IMR-90 (cell line): Measurements from ENCODE around the gene SLC24A3. TPM values are rescaled to one million over a fixed set of nuclear protein-coding genes. Genes with fewer than 3 reads are reported as not detected.

Experiments used
- ATAC-seq: fragments of 200-7000 bp; cut with Tn5 transposase; 2 replicates; pipeline ENCODE4 v1.9.1; 2020; ENCODE audit warnings: low read depth, mild to moderate bottlenecking, moderate library complexity
- BruUV-seq: library from RNA; stranded (reverse); fragments of 400-500 nt; replicated peaks from 2 replicates; lab custom pipeline; 2021; lab: Mats Ljungman, UMichigan
- CTCF ChIA-PET: fragments of 300-600 bp; formaldehyde crosslinking; extraction: SDS; loops from one replicate; lab custom pipeline; 2021; ENCODE audit warnings: antibody characterized with exemption; lab: Yijun Ruan, JAX
- POLR2A ChIA-PET: fragments of 300-600 bp; sonication (Branson Sonifier 250); formaldehyde crosslinking; loops from one replicate; lab custom pipeline; 2022; ENCODE audit warnings: antibody characterized with exemption; ENCODE audit not compliant: unreplicated experiment; lab: Charles Lee
- DNase-seq: peaks from one replicate; pipeline ENCODE4 v3.0.0; 2013
- H2AFZ ChIP-seq: replicated peaks from 2 replicates; pipeline ENCODE3; 2013; ENCODE audit warnings: low read length, mild to moderate bottlenecking; ENCODE audit not compliant: poor library complexity
- H2AK5ac ChIP-seq: 2 replicates; pipeline ENCODE4 v1.6.1; 2013; ENCODE audit warnings: low read depth, low read length, inconsistent platforms
- H2AK9ac ChIP-seq: replicated peaks from 2 replicates; pipeline ENCODE3; 2013; ENCODE audit warnings: mild to moderate bottlenecking, low read depth, low read length, moderate library complexity; ENCODE audit not compliant: poor library complexity
- H2BK120ac ChIP-seq: 2 replicates; pipeline ENCODE4 v1.6.1; 2013; ENCODE audit warnings: low read depth, low read length, inconsistent platforms
- H2BK15ac ChIP-seq: 3 replicates; pipeline ENCODE4 v1.6.1; 2013; ENCODE audit warnings: low read depth, low read length, inconsistent platforms
- H2BK20ac ChIP-seq: 2 replicates; pipeline ENCODE4 v1.6.1; 2013; ENCODE audit warnings: low read depth, mild to moderate bottlenecking, inconsistent platforms, low read length, moderate library complexity
- H2BK5ac ChIP-seq: 2 replicates; pipeline ENCODE4 v1.6.1; 2013; ENCODE audit warnings: mild to moderate bottlenecking, low read depth, low read length, inconsistent platforms; ENCODE audit not compliant: poor library complexity, severe bottlenecking
- H3K14ac ChIP-seq: replicated peaks from 2 replicates; pipeline ENCODE4 v1.6.1; 2013; ENCODE audit warnings: low read depth, low read length, inconsistent platforms
- H3K18ac ChIP-seq: 2 replicates; pipeline ENCODE4 v1.6.1; 2013; ENCODE audit warnings: low read depth, low read length, control low read depth
- H3K23ac ChIP-seq: 2 replicates; pipeline ENCODE4 v1.6.1; 2013; ENCODE audit warnings: low read depth, low read length, inconsistent platforms
- H3K27ac ChIP-seq: 2 replicates; pipeline ENCODE4 v1.5.1; 2013; ENCODE audit warnings: mild to moderate bottlenecking, control low read depth, low read length; ENCODE audit not compliant: insufficient read depth
- H3K27me3 ChIP-seq: 2 replicates; pipeline ENCODE4 v1.6.1; 2013; ENCODE audit warnings: low read length; ENCODE audit not compliant: control insufficient read depth, insufficient read depth
- H3K36me3 ChIP-seq: 2 replicates; pipeline ENCODE4 v1.6.1; 2013; ENCODE audit warnings: low read length, mixed read lengths; ENCODE audit not compliant: control insufficient read depth, insufficient read depth
- H3K4ac ChIP-seq: 2 replicates; pipeline ENCODE4 v1.6.1; 2013; ENCODE audit warnings: low read depth, low read length, inconsistent platforms
- H3K4me1 ChIP-seq: 2 replicates; pipeline ENCODE4 v1.6.1; 2013; ENCODE audit warnings: low read length, mixed read lengths; ENCODE audit not compliant: control insufficient read depth, insufficient read depth
- H3K4me2 ChIP-seq: 2 replicates; pipeline ENCODE4 v1.6.1; 2013; ENCODE audit warnings: low read depth, mild to moderate bottlenecking, control low read depth, low read length, moderate library complexity
- H3K4me3 ChIP-seq: 2 replicates; pipeline ENCODE4 v1.5.1; 2013; ENCODE audit warnings: low read depth, mild to moderate bottlenecking, control low read depth, low read length, moderate library complexity; ENCODE audit not compliant: insufficient read depth
- H3K56ac ChIP-seq: 2 replicates; pipeline ENCODE4 v1.6.1; 2013; ENCODE audit warnings: low read length, inconsistent platforms; ENCODE audit not compliant: insufficient read depth; ENCODE audit errors: extremely low read depth
- H3K79me1 ChIP-seq, 2 experiments: 2 replicates each; pipeline ENCODE4 v1.6.1; 2013; ENCODE audit warnings: low read length in 2 of 2, inconsistent platforms in 1 of 2, low read depth in 1 of 2
- H3K9ac ChIP-seq: 2 replicates; pipeline ENCODE4 v1.6.1; 2013; ENCODE audit warnings: low read depth, low read length, control low read depth
- H3K9me1 ChIP-seq: 2 replicates; pipeline ENCODE4 v1.6.1; 2013; ENCODE audit warnings: low read length, inconsistent platforms; ENCODE audit not compliant: insufficient read depth
- H3K9me3 ChIP-seq: 2 replicates; pipeline ENCODE4 v1.6.1; 2013; ENCODE audit warnings: low read length; ENCODE audit not compliant: control insufficient read depth, insufficient read depth
- H4K20me1 ChIP-seq: 2 replicates; pipeline ENCODE4 v1.6.1; 2013; ENCODE audit warnings: low read length, inconsistent platforms; ENCODE audit not compliant: insufficient read depth
- H4K5ac ChIP-seq: 2 replicates; pipeline ENCODE4 v1.6.1; 2013; ENCODE audit warnings: mild to moderate bottlenecking, low read depth, low read length, control low read depth
- H4K8ac ChIP-seq, 2 experiments: 2 replicates each; pipeline ENCODE4 v1.6.1; 2013; ENCODE audit warnings: low read depth in 2 of 2, low read length in 2 of 2, control low read depth in 1 of 2, inconsistent platforms in 1 of 2
- H4K91ac ChIP-seq: 2 replicates; pipeline ENCODE4 v1.6.1; 2013; ENCODE audit warnings: low read depth, low read length, inconsistent platforms; ENCODE audit not compliant: insufficient read depth
- BHLHE40 ChIP-seq: fragments of 150-350 bp; IDR thresholded peaks from 2 replicates; pipeline ENCODE4 v1.6.1; 2016; ENCODE audit warnings: mild to moderate bottlenecking, low read depth, low read length
- CEBPB ChIP-seq: IDR thresholded peaks from 2 replicates; pipeline ENCODE4 v1.6.1; 2012; ENCODE audit warnings: low read depth, low read length, improper control_type of control experiment
- CHD1 ChIP-seq: IDR thresholded peaks from 2 replicates; pipeline ENCODE4 v1.6.1; 2012; ENCODE audit warnings: low read depth, low read length, improper control_type of control experiment
- CTCF ChIP-seq: conservative IDR thresholded peaks from 2 replicates; pipeline ENCODE4 v1.5.1; 2012; ENCODE audit warnings: mild to moderate bottlenecking, low read depth, low read length, improper control_type of control experiment
- ELK1 ChIP-seq: fragments of 150-350 bp; IDR thresholded peaks from 2 replicates; pipeline ENCODE4 v1.6.1; 2016; ENCODE audit warnings: low read depth, mild to moderate bottlenecking, low read length, moderate library complexity, borderline replicate concordance
- FOS ChIP-seq: fragments of 150-350 bp; IDR thresholded peaks from 2 replicates; pipeline ENCODE4 v1.6.1; 2016; ENCODE audit warnings: low read depth, low read length
- MAFK ChIP-seq: IDR thresholded peaks from 2 replicates; pipeline ENCODE4 v1.6.1; 2012; ENCODE audit warnings: low read depth, low read length, improper control_type of control experiment
- MAZ ChIP-seq: IDR thresholded peaks from 2 replicates; pipeline ENCODE4 v1.6.1; 2012; ENCODE audit warnings: low read depth, mild to moderate bottlenecking, low read length, improper control_type of control experiment, moderate library complexity, borderline replicate concordance
- NFE2L2 ChIP-seq: fragments of 150-350 bp; IDR thresholded peaks from 2 replicates; pipeline ENCODE4 v1.6.1; 2016; ENCODE audit warnings: low read depth, mild to moderate bottlenecking, low read length
- RAD21 ChIP-seq: IDR thresholded peaks from 2 replicates; pipeline ENCODE4 v1.6.1; 2012; ENCODE audit warnings: low read length, improper control_type of control experiment
- RCOR1 ChIP-seq: IDR thresholded peaks from 2 replicates; pipeline ENCODE4 v1.6.1; 2012; ENCODE audit warnings: mild to moderate bottlenecking, low read length, improper control_type of control experiment; ENCODE audit not compliant: insufficient replicate concordance
- RFX5 ChIP-seq: IDR thresholded peaks from 2 replicates; pipeline ENCODE4 v1.8.0; 2012; ENCODE audit warnings: low read depth, mild to moderate bottlenecking, low read length, moderate library complexity
- SMC3 ChIP-seq: fragments of 150-350 bp; IDR thresholded peaks from 2 replicates; pipeline ENCODE4 v1.6.1; 2016; ENCODE audit warnings: low read depth, mild to moderate bottlenecking, antibody characterized with exemption, low read length, moderate library complexity
- USF2 ChIP-seq: fragments of 150-350 bp; IDR thresholded peaks from 2 replicates; pipeline ENCODE4 v1.6.1; 2017; ENCODE audit warnings: mild to moderate bottlenecking, antibody characterized with exemption, low read length, low read depth
- WGBS, 2 experiments: methylation state at CpG; one replicate each; pipeline versions ENCODE4 v1.1.5 to v1.1.7; 2013; ENCODE audit warnings: missing lambda C conversion rate in 2 of 2; ENCODE audit not compliant: insufficient read length in 1 of 2; ENCODE audit errors: extremely low coverage in 2 of 2; 5-methylcytosine and 5-hydroxymethylcytosine counted together
- dilution Hi-C: fragments of 300-500 bp; cut with HindIII; formaldehyde crosslinking; loops from one replicate; pipeline ENCODE4 v1.14.3; 2018; ENCODE audit warnings: low sequenced_read_pairs; ENCODE audit not compliant: unreplicated experiment
- in situ Hi-C: fragments of 300-500 bp; cut with MboI; formaldehyde crosslinking; loops from 3 replicates; pipeline ENCODE4 v1.14.3; 2019; ENCODE audit warnings: low sequenced_read_pairs, inconsistent platforms, mixed read lengths
- intact Hi-C: fragments of 100-400 bp; cut with micrococcal nuclease; formaldehyde crosslinking; loops from 2 replicates; pipeline ENCODE4 v1.10.0; 2022
- polyA plus RNA-seq, 3 experiments: library from polyadenylated mRNA; depleted of rRNA; stranded (reverse); fragments of >200 nt; gene quantifications; 2 replicates each; pipeline ENCODE4 v1.2.3, GENCODE V29; 2012; ENCODE audit warnings: low replicate concordance in 1 of 3
- total RNA-seq: library from RNA; depleted of rRNA; stranded (reverse); fragments of >200 nt; gene quantifications from 2 replicates; pipeline ENCODE4 v1.2.3, GENCODE V29; 2012

The SLC24A3 gene
- total and polyA plus RNA-seq, 2 of the 4 experiments (the other 2 are of a cell fraction) = not detected

DNA sequence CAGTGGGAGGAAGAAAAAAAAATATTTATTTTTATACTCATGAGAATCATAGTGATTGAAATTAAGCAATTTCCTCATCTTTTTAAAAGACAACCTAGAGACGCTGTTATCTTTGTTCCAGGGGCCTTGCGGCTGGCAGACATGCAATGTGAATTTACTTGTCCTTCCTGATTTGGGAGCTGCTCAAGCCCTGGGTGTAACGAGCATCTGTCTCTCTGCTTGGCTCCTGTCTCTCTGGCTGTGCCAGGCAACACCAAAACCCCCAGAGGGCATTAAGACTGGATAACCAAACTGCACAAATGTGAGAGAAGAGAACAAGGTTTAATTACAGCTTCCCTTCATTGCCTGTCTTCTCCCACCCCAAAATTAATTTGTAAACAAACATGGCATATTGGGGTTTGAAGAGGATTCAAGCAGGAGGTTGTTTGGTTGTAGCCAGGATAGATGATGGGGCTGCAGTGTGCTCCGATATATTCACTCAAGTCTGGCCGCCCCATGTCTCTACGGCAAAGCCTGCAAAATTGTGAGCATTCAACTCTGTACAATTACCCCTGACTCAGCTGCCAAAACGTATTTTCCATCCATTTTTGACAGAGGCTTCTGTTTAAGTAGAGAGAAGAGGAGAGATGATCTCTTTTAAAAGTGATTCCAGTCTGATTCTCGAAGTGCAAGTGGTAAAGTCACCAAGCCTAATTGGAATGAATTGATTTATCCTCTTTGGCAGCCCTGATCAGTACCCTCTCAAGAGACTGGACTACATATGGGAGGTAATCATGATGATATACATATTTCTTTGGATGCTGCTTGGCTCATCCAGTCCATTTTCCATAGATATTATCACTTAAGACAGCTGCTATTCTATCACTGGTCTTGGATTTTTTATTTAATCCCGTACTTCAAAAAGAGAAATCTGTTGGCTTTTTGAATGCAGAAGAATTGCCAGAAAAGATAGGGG is 170.2 kb downstream of the SLC24A3 start:
- WGBS, 2 experiments = no CpG with 5 or more reads among the region's 9 CpGs
- Histone ChIP-seq H3K56ac (no peak overlapping the region), H3K4me3 (no peak overlapping the region), H3K14ac (no peak overlapping the region), H3K36me3 (no peaks in the 10 kb centered on the region), H3K23ac (no peak overlapping the region), H3K4ac (no peak overlapping the region), H4K5ac (no peak overlapping the region), H2AK5ac (no peak overlapping the region), H3K9me1 (no peaks in the 10 kb centered on the region), H3K4me1 (no peaks in the 10 kb centered on the region), H2BK15ac (no peak overlapping the region), H3K4me2 (no peak overlapping the region), H2BK120ac (no peak overlapping the region), H3K27me3 (no peaks in the 10 kb centered on the region), H3K79me1 (no peaks in the 10 kb centered on the region), H3K18ac (no peak overlapping the region), H4K8ac (no peak overlapping the region), H2AK9ac (no peak overlapping the region), H2BK20ac (no peak overlapping the region), H3K27ac (no peak overlapping the region), H4K20me1 (no peaks in the 10 kb centered on the region), H3K9me3 (no peaks in the 10 kb centered on the region), H2AFZ (no peak overlapping the region), H4K91ac (no peak overlapping the region), H3K9ac (no peak overlapping the region), H2BK5ac (no peak overlapping the region)
- intact Hi-C loops = no loop called here
- dilution Hi-C loops = no loop called here
- no TSS peak for BruUV-seq
- DNase-seq = no peak
- in situ Hi-C loops = no loop called here
- no peak for TF ChIP-seq MAZ
- TF ChIP-seq NFE2L2 = no peak
- no peak for TF ChIP-seq RAD21
- no peak for TF ChIP-seq FOS
- no peak for TF ChIP-seq CHD1
- TF ChIP-seq RFX5 = no peak
- TF ChIP-seq BHLHE40 = no peak
- TF ChIP-seq CTCF = no peak
- no peak for TF ChIP-seq MAFK
- no peak for TF ChIP-seq ELK1
- TF ChIP-seq SMC3 = no peak
- no peak for TF ChIP-seq RCOR1
- TF ChIP-seq CEBPB = no peak
- TF ChIP-seq USF2 = no peak
- CTCF ChIA-PET = no interaction called here
- no peak for ATAC-seq
- POLR2A ChIA-PET = no interaction called here
